Neutrophil (primary cell): Measurements from ENCODE around the gene DHRS13.

Source experiments
- H3K27ac ChIP-seq: fragments of 200-600 bp; sonication (generic); 2 replicates; pipeline ENCODE4 v1.5.1; 2016; ENCODE audit warnings: mild to moderate bottlenecking, moderate library complexity
- H3K27me3 ChIP-seq: fragments of 200-600 bp; sonication (generic); 2 replicates; pipeline ENCODE4 v1.6.0; 2016; ENCODE audit warnings: mild to moderate bottlenecking
- H3K36me3 ChIP-seq: fragments of 200-600 bp; sonication (generic); 2 replicates; pipeline ENCODE4 v1.5.1; 2017
- H3K4me1 ChIP-seq, 2 experiments: fragments of 200-600 bp in 1 of 2; sonication (generic) in 1 of 2; 1 replicate in 1 of 2; 2 replicates in 1 of 2; pipeline versions ENCODE4 v1.5.1 to v1.6.1; 2013 to 2016; ENCODE audit warnings: low read depth in 1 of 2, low read length in 1 of 2, mild to moderate bottlenecking in 1 of 2, moderate library complexity in 1 of 2; ENCODE audit not compliant: control insufficient read depth in 1 of 2, insufficient read depth in 1 of 2
- H3K4me3 ChIP-seq, 2 experiments: fragments of 200-600 bp in 1 of 2; sonication (generic) in 1 of 2; 1 replicate in 1 of 2; 2 replicates in 1 of 2; pipeline ENCODE4 v1.5.1; 2013 to 2016; ENCODE audit warnings: low read depth in 1 of 2, low read length in 1 of 2, mild to moderate bottlenecking in 1 of 2, moderate library complexity in 1 of 2
- H3K9me3 ChIP-seq: fragments of 200-600 bp; sonication (generic); 2 replicates; pipeline ENCODE4 v1.5.1; 2016
- CTCF ChIP-seq: fragments of 200-600 bp; sonication (generic); IDR thresholded peaks from 2 replicates; pipeline ENCODE4 v1.5.1; 2016; ENCODE audit warnings: antibody characterized with exemption

Gene DHRS13

GRCh38 chr17:28874750-28875149 lies 28.1 kb downstream of the DHRS13 start:
- Histone ChIP-seq H3K4me1 (no peaks in the 10 kb centered on the region), H3K9me3 (no peaks in the 10 kb centered on the region), H3K27ac (no peak overlapping the region), H3K27me3 (no peaks in the 10 kb centered on the region), H3K4me3 (no peak overlapping the region), H3K36me3 (peaks cover 24% of the 10 kb centered on the region)
- TF ChIP-seq CTCF = no peak

GRCh38 chr17:28873839-28874238 lies 29.0 kb downstream of the DHRS13 start:
- Histone ChIP-seq H3K27ac (no peak overlapping the region), H3K36me3 (peaks cover 15% of the 10 kb centered on the region), H3K27me3 (no peaks in the 10 kb centered on the region), H3K4me1 (no peaks in the 10 kb centered on the region), H3K4me3 (no peak overlapping the region), H3K9me3 (no peaks in the 10 kb centered on the region)
- TF ChIP-seq CTCF = no peak

- Histone ChIP-seq H3K36me3 (no peaks in the 10 kb centered on the region), H3K4me1 (no peaks in the 10 kb centered on the region), H3K4me3 (no peak overlapping the region), H3K9me3 (no peaks in the 10 kb centered on the region), H3K27ac (no peak overlapping the region), H3K27me3 (no peaks in the 10 kb centered on the region)
- TF ChIP-seq CTCF = no peak
These were observed 31.8 kb downstream of the DHRS13 start for GRCh38 chr17:28871056-28871579.

GRCh38 chr17:28867276-28867675 lies 35.6 kb downstream of the DHRS13 start:
- H3K9me3 ChIP-seq = no peaks in the 10 kb centered on the region
- H3K27ac ChIP-seq = no peak overlapping the region
- no peak overlapping the region for H3K4me3 ChIP-seq
- H3K36me3 ChIP-seq = no peaks in the 10 kb centered on the region
- H3K27me3 ChIP-seq = no peaks in the 10 kb centered on the region
- no peaks in the 10 kb centered on the region for H3K4me1 ChIP-seq
- TF ChIP-seq CTCF = no peak

- TF ChIP-seq CTCF = no peak
- Histone ChIP-seq H3K4me3 (no peak overlapping the region), H3K27me3 (no peaks in the 10 kb centered on the region), H3K9me3 (no peaks in the 10 kb centered on the region), H3K4me1 (no peaks in the 10 kb centered on the region), H3K36me3 (no peaks in the 10 kb centered on the region), H3K27ac (no peak overlapping the region)
These were observed 36.7 kb downstream of the DHRS13 start for GRCh38 chr17:28865946-28866752.
